Nephron progenitor cell (in vitro differentiated cells): Measurements from ENCODE around the gene ZACN.

ENCODE experiments used
- DNase-seq: peaks from one replicate; pipeline ENCODE4 v3.0.0; 2021
- H3K27ac Mint-ChIP-seq: 2 replicates; pipeline ENCODE4 v1.8.0; 2021; ENCODE audit warnings: mild to moderate bottlenecking, moderate library complexity, mixed read lengths
- H3K27me3 Mint-ChIP-seq: 2 replicates; pipeline ENCODE4 v1.8.0; 2021; ENCODE audit warnings: mild to moderate bottlenecking, low read depth, mixed read lengths; ENCODE audit not compliant: poor library complexity
- H3K36me3 Mint-ChIP-seq: 2 replicates; pipeline ENCODE4 v1.8.0; 2021; ENCODE audit warnings: low read depth, mixed read lengths
- H3K4me1 Mint-ChIP-seq: 2 replicates; pipeline ENCODE4 v1.8.0; 2021; ENCODE audit warnings: mixed read lengths
- H3K4me3 Mint-ChIP-seq: 2 replicates; pipeline ENCODE4 v1.8.0; 2021; ENCODE audit warnings: mild to moderate bottlenecking, moderate library complexity, mixed read lengths
- H3K9me3 Mint-ChIP-seq: 2 replicates; pipeline ENCODE4 v1.8.0; 2021; ENCODE audit warnings: mild to moderate bottlenecking, moderate library complexity, mixed read lengths
- CTCF ChIP-seq: fragments of 200-600 bp; sonication (generic); IDR thresholded peaks from 2 replicates; pipeline ENCODE4 v1.5.0; 2021; ENCODE audit warnings: antibody characterized with exemption

Gene ZACN

GRCh38 chr17:76104896-76105231 lies 25.9 kb downstream of the ZACN start:
- TF ChIP-seq CTCF: no peak
- H3K4me3 Mint-ChIP-seq: no peak overlapping the region
- H3K9me3 Mint-ChIP-seq: no peaks in the 10 kb centered on the region
- H3K36me3 Mint-ChIP-seq: peaks cover 18% of the 10 kb centered on the region
- H3K27me3 Mint-ChIP-seq: peaks cover 3% of the 10 kb centered on the region
- DNase-seq: no peak
- peaks cover 12% of the 10 kb centered on the region for H3K4me1 Mint-ChIP-seq
- H3K27ac Mint-ChIP-seq: no peak overlapping the region

DNA sequence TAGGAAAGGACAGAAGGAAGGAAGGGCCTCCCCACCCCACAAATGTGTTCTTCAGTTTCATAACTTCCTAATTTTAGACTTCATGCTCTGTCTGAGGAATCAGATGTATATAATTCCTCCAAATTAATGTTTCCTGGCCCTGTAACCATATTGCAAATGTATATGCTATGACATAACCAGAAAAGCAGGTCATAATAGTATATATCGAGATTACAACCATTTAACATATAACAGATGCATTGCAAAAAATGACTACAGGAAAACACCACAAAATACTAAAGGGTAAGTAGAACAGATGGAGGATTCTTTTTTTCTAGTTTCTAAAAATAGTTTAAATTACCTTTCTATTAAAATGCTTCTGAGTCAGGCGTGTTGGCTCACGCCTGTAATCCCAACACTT lies 27.7 kb downstream of the ZACN start:
- Mint-ChIP-seq H3K4me3 (no peak overlapping the region), H3K4me1 (peaks cover 12% of the 10 kb centered on the region), H3K27me3 (peaks cover 3% of the 10 kb centered on the region), H3K36me3 (peaks cover 5% of the 10 kb centered on the region), H3K27ac (no peak overlapping the region), H3K9me3 (no peaks in the 10 kb centered on the region)
- TF ChIP-seq CTCF: no peak
- DNase-seq: no peak

DNA sequence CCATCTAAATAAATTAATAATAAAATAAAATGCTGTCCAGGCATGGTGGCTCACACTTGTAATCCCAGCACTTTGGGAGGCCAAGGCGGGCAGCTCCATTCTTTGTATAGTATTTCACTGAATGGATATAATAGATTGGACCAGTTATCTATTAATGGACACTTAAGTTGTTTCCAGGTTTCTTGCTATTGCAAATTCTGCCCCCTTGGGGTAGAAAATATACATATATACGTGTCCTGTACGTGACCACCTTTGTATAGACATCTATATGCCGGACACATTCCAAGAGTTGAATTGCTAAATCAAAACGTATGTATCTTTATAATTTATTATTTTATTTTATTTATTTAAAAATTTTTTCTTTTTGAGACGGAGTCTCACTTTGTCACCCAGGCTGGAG lies 28.5 kb downstream of the ZACN start:
- H3K27me3 Mint-ChIP-seq: peaks cover 3% of the 10 kb centered on the region
- no peak for DNase-seq

DNA sequence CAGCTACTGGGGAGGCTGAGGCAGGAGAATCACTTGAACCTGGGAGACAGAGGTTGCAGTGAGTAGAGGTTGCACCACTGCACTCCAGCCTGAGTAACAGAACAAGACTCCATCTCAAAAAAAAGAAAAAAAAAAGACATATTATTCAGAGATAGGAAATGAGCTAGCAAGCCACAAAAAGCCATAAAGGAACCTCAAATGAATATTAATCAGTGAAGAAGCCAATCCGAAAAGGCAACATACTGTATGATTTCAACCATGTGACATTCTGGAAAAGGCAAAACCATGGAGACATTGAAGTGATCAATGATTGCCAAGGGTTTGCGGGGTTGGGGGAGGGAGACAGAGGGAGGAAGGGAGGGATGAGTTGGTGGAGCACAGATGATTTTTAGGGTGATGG lies 33.0 kb downstream of the ZACN start:
- no peak for TF ChIP-seq CTCF
- Mint-ChIP-seq H3K27me3 (peaks cover 1% of the 10 kb centered on the region), H3K4me3 (no peak overlapping the region), H3K36me3 (no peaks in the 10 kb centered on the region), H3K27ac (no peak overlapping the region), H3K4me1 (no peaks in the 10 kb centered on the region), H3K9me3 (peaks cover 7% of the 10 kb centered on the region)
- no peak for DNase-seq

More for the DNA sequence above, 28.5 kb downstream of the ZACN start:
- no peaks in the 10 kb centered on the region for H3K9me3 Mint-ChIP-seq
- no peak for TF ChIP-seq CTCF
- H3K27ac Mint-ChIP-seq: no peak overlapping the region
- no peaks in the 10 kb centered on the region for H3K36me3 Mint-ChIP-seq
- H3K4me3 Mint-ChIP-seq: no peak overlapping the region
- peaks cover 12% of the 10 kb centered on the region for H3K4me1 Mint-ChIP-seq

GRCh38 chr17:76115138-76115754 lies 36.3 kb downstream of the ZACN start:
- TF ChIP-seq CTCF: no peak
- no peaks in the 10 kb centered on the region for H3K36me3 Mint-ChIP-seq
- peaks cover 12% of the 10 kb centered on the region for H3K4me1 Mint-ChIP-seq
- H3K27ac Mint-ChIP-seq: no peak overlapping the region
- no peak for DNase-seq
- H3K27me3 Mint-ChIP-seq: peaks cover 11% of the 10 kb centered on the region
- peaks cover 7% of the 10 kb centered on the region for H3K9me3 Mint-ChIP-seq
- H3K4me3 Mint-ChIP-seq: no peak overlapping the region
